H1 (cell line): Measurements from ENCODE around the gene GABPB2. TPM values are rescaled to one million over a fixed set of nuclear protein-coding genes. Genes with fewer than 3 reads are reported as not detected.

Experiments used
- ASH2L ChIP-seq: fragments of 200-600, 300-600 bp; sonication (generic); IDR thresholded peaks from one replicate; pipeline ENCODE4 v1.7.1; 2017; ENCODE audit warnings: low read length
- ATF2 ChIP-seq: IDR thresholded peaks from 2 replicates; pipeline ENCODE4 v1.6.1; 2012; ENCODE audit warnings: low read length, inconsistent platforms
- CBX5 ChIP-seq: fragments of 300-800, 300-1000 bp; sonication (generic); IDR thresholded peaks from 2 replicates; pipeline ENCODE4 v1.7.1; 2016; ENCODE audit warnings: antibody characterized with exemption, low read length, low read depth
- CHD1 ChIP-seq: IDR thresholded peaks from 2 replicates; pipeline ENCODE4 v1.6.1; 2012; ENCODE audit warnings: low read depth, low read length, improper control_type of control experiment
- CTBP2 ChIP-seq: IDR thresholded peaks from 2 replicates; pipeline ENCODE4 v1.7.0; 2011; ENCODE audit warnings: borderline replicate concordance, mild to moderate bottlenecking, moderate library complexity, mixed read lengths, low read length; ENCODE audit not compliant: insufficient read depth, insufficient read length
- FOSL1 ChIP-seq: IDR thresholded peaks from 2 replicates; pipeline ENCODE4 v1.6.1; 2011; ENCODE audit warnings: mild to moderate bottlenecking, low read depth, low read length, moderate library complexity; ENCODE audit not compliant: insufficient read depth
- JUND ChIP-seq: IDR thresholded peaks from 2 replicates; pipeline ENCODE4 v1.6.1; 2011; ENCODE audit warnings: mild to moderate bottlenecking, improper control_type of control experiment, low read length
- KDM1A ChIP-seq: fragments of 200-600, 300-600 bp; sonication (generic); IDR thresholded peaks from 2 replicates; pipeline ENCODE4 v1.7.1; 2016; ENCODE audit warnings: mild to moderate bottlenecking, low read length, borderline replicate concordance
- MAFK ChIP-seq: IDR thresholded peaks from 2 replicates; pipeline ENCODE4 v1.6.1; 2012; ENCODE audit warnings: low read depth, mild to moderate bottlenecking, improper control_type of control experiment, low read length
- MAX ChIP-seq: IDR thresholded peaks from 2 replicates; pipeline ENCODE4 v1.6.1; 2012; ENCODE audit warnings: inconsistent platforms
- NANOG ChIP-seq: IDR thresholded peaks from 2 replicates; pipeline ENCODE4 v1.6.1; 2011; ENCODE audit warnings: low read length, low read depth, mild to moderate bottlenecking, inconsistent platforms; ENCODE audit not compliant: insufficient read depth, poor library complexity, severe bottlenecking
- POLR2A ChIP-seq, 2 experiments: IDR thresholded peaks; 1 replicate in 1 of 2; 2 replicates in 1 of 2; pipeline ENCODE4 v1.6.1; 2011; ENCODE audit warnings: low read depth in 2 of 2, low read length in 2 of 2, mild to moderate bottlenecking in 2 of 2; ENCODE audit errors: control extremely low read depth in 1 of 2
- RBBP5 ChIP-seq: IDR thresholded peaks from 2 replicates; pipeline ENCODE4 v1.7.1; 2012; ENCODE audit warnings: low read depth, mild to moderate bottlenecking, inconsistent platforms, low read length, moderate library complexity, borderline replicate concordance
- RFX5 ChIP-seq: IDR thresholded peaks from 2 replicates; pipeline ENCODE4 v1.6.1; 2011; ENCODE audit warnings: low read depth, low read length, improper control_type of control experiment, borderline replicate concordance
- RNF2 ChIP-seq: fragments of 200-900, 300-1000 bp; sonication (generic); IDR thresholded peaks from 2 replicates; pipeline ENCODE4 v1.7.1; 2016; ENCODE audit warnings: borderline replicate concordance, low read depth, mild to moderate bottlenecking, antibody characterized with exemption, low read length; ENCODE audit not compliant: poor library complexity, severe bottlenecking; ENCODE audit errors: missing control alignments
- RXRA ChIP-seq: IDR thresholded peaks from 2 replicates; pipeline ENCODE4 v1.6.1; 2011; ENCODE audit warnings: low read depth, mild to moderate bottlenecking, low read length, moderate library complexity; ENCODE audit not compliant: insufficient read depth
- SIN3A ChIP-seq, 2 experiments: IDR thresholded peaks in 1 of 2; conservative IDR thresholded peaks in 1 of 2; 2 replicates each; pipeline ENCODE4 v1.6.1; 2011 to 2012; ENCODE audit warnings: low read length in 2 of 2, improper control_type of control experiment in 1 of 2, low read depth in 1 of 2, mild to moderate bottlenecking in 1 of 2
- SP2 ChIP-seq: IDR thresholded peaks from 2 replicates; pipeline ENCODE4 v1.6.1; 2012; ENCODE audit warnings: mild to moderate bottlenecking, low read length, inconsistent platforms
- TAF7 ChIP-seq: optimal IDR thresholded peaks from 2 replicates; pipeline ENCODE3; 2011; ENCODE audit warnings: low read depth, mild to moderate bottlenecking, inconsistent platforms, low read length, moderate library complexity, borderline replicate concordance
- TBP ChIP-seq: IDR thresholded peaks from 2 replicates; pipeline ENCODE4 v1.6.1; 2011; ENCODE audit warnings: low read depth, low read length, improper control_type of control experiment
- TEAD4 ChIP-seq: IDR thresholded peaks from 2 replicates; pipeline ENCODE4 v1.6.1; 2012; ENCODE audit warnings: low read depth, low read length, inconsistent platforms, mixed read lengths
- ZNF274 ChIP-seq: IDR thresholded peaks from 2 replicates; pipeline ENCODE4 v1.7.0; 2012; ENCODE audit warnings: low read length, borderline replicate concordance; ENCODE audit errors: extremely low read depth
- polyA plus RNA-seq, 7 experiments: library from polyadenylated mRNA; depleted of rRNA in 3 of 7; stranded (reverse) in 5 of 7; unstranded in 2 of 7; fragments of >200 nt in 5 of 7; fragments of 200-250 nt in 2 of 7; gene quantifications; 1 replicate in 5 of 7; 2 replicates in 1 of 7; 4 replicates in 1 of 7; pipeline versions ENCODE4 v1.2.1 to v1.2.3, GENCODE V29; 2011 to 2013; ENCODE audit warnings: missing spikeins in 2 of 7, mixed read lengths in 2 of 7
- total RNA-seq: library from RNA; stranded (reverse); fragmentation: NEBNext Ultra II Directional; extraction: Animal tissue kit (Norgen Biotek cat#: 25700); gene quantifications from 2 replicates; pipeline ENCODE4 v1.2.1, GENCODE V29; 2021

The GABPB2 gene
- total and polyA plus RNA-seq, 2 of the 8 experiments (the other 6 are each of a cell fraction or from before 2014, with no cell fraction given), result 1.8 to 2.4 TPM

GRCh38 chr1:151165738-151166504 lies 95.4 kb downstream of the GABPB2 start, which contains the start of the genes LYSMD1 and SCNM1 (continued):
- no peak for TF ChIP-seq CHD1
- TF ChIP-seq ZNF274, result no peak
- peak; percentile 39; the same call in 1 of the 2 replicates for TF ChIP-seq TEAD4
- TF ChIP-seq CBX5, result no peak
- TF ChIP-seq JUND, result no peak
- TF ChIP-seq CTBP2, result no peak
- TF ChIP-seq ASH2L, result peak; percentile 43
- TF ChIP-seq FOSL1, result no peak
- TF ChIP-seq POLR2A (IDR thresholded peaks at IDR 0.05; ENCODE audit: control extremely low read depth in 1 of 2, low read depth in 2 of 2, low read length in 2 of 2), result peak in 1 of 2 experiments; percentile 43; a peak in 1 of 3 replicates
- peak; percentile 77 for TF ChIP-seq TBP
- TF ChIP-seq RXRA, result no peak
- no peak for TF ChIP-seq NANOG
- TF ChIP-seq TAF7, result peak; percentile 68
- no peak for TF ChIP-seq KDM1A
- no peak for TF ChIP-seq RFX5
- TF ChIP-seq MAFK, result no peak
- TF ChIP-seq RBBP5, result no peak
- TF ChIP-seq SIN3A (conservative IDR thresholded peaks at IDR 0.05 in 1 of 2, IDR thresholded peaks at IDR 0.05 in 1 of 2; ENCODE audit: low read depth in 1 of 2, low read length in 2 of 2), result peak; percentile 93 to 98; a peak in 3 of 4 replicates
- no peak for TF ChIP-seq RNF2
- TF ChIP-seq ATF2, result peak; percentile 57; the same call in 1 of the 2 replicates
- TF ChIP-seq MAX, result peak; percentile 60; the same call in 1 of the 2 replicates
- TF ChIP-seq SP2, result no peak
